ENCODE measurements around the gene TGM1. TPM values are rescaled to one million over a fixed set of nuclear protein-coding genes. Genes with fewer than 3 reads are reported as not detected.
A peak's percentile ranks its signal among the peaks of the same experiment; 100 is the strongest.

Gene TGM1
- total RNA-seq, 4 donors from 2014 or later, result 1.3 to 43.3 (median 6.3) TPM

DNA sequence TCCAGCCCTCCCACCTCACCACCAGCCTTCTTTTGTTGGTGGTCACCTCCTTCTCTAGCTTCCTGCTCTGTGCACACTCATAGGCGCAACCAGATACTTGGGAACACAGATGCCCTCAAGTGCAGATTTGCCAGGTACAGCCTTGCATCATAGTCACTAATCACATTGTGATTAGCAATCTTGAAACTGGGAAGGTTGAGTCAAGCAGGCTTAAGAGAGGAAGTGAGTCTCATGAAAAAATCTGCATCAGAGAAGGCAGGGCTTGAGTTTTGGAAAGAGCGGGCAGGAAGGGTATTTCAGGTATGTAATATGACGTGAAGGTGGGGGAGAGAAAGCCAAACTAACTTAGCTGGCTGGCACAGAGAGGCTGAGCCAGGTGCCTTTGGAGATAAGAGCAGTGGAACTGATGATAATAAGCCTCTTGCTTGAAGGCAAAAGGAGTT is 11.1 kb upstream of the TGM1 start:
- TF ChIP-seq, protein P1, sequence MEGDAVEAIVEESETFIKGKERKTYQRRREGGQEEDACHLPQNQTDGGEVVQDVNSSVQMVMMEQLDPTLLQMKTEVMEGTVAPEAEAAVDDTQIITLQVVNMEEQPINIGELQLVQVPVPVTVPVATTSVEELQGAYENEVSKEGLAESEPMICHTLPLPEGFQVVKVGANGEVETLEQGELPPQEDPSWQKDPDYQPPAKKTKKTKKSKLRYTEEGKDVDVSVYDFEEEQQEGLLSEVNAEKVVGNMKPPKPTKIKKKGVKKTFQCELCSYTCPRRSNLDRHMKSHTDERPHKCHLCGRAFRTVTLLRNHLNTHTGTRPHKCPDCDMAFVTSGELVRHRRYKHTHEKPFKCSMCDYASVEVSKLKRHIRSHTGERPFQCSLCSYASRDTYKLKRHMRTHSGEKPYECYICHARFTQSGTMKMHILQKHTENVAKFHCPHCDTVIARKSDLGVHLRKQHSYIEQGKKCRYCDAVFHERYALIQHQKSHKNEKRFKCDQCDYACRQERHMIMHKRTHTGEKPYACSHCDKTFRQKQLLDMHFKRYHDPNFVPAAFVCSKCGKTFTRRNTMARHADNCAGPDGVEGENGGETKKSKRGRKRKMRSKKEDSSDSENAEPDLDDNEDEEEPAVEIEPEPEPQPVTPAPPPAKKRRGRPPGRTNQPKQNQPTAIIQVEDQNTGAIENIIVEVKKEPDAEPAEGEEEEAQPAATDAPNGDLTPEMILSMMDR (IDR thresholded peaks at IDR 0.05), result no peak
- TF ChIP-seq EP300 (IDR thresholded peaks at IDR 0.05) (no peak), POLR2AphosphoS5 (IDR thresholded peaks at IDR 0.05) (no peak), POLR2A (IDR thresholded peaks at IDR 0.05) (no peak)
- peaks cover 0 to 19% (median 6%) of the 10 kb centered on the region in 3 donors for H3K4me1 ChIP-seq
- no peak for ATAC-seq
- H3K4me3 ChIP-seq, result no peak overlapping the region
- no peaks in the 10 kb centered on the region for H3K9me3 ChIP-seq
- no peak overlapping the region for H3K27ac ChIP-seq
- peaks cover 0 to 10% of the 10 kb centered on the region in 2 donors for H3K36me3 ChIP-seq
- H3K27me3 ChIP-seq, result no peaks in the 10 kb centered on the region
- 72 to 75% methylated on average over 2 of the region's 3 CpGs for WGBS, 2 donors (ENCODE audit: low coverage in 1 of 2)

DNA sequence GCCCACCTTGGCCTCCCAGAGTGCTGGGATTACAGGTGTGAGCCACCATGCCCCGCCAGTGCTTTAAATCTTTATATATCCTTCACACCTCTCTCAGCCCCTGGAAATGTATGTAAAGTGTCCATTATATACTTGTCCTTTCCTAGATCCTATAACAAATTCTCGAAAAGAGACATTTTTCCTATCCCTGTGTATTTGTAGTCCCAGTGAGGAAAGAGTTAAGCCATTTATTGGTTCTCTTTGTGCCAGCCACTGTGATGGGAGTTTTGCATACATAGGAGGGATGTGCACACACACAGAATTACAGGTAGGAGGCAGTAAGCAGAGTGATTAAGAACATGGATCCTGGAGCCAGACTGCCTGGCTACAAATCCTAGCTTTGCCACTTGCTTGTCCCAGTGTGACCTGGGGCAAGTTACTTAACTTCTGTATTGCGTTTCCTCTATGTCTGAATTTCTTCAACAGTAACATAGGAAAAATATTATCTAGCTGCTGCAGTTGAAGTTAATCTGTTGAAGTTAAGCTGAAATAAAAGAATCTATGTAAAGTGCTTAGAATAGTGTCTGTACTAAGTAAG is 10.5 kb upstream of the TGM1 start:
- H3K9me3 ChIP-seq, result no peaks in the 10 kb centered on the region
- peaks cover 0 to 19% (median 6%) of the 10 kb centered on the region in 3 donors for H3K4me1 ChIP-seq
- H3K36me3 ChIP-seq, result peaks cover 0 to 16% of the 10 kb centered on the region in 2 donors
- no peak for ATAC-seq
- WGBS, 2 donors (ENCODE audit: low coverage in 1 of 2), result 73 to 77% methylated on average over 2 to 3 of the region's 3 CpGs
- H3K27me3 ChIP-seq, result no peaks in the 10 kb centered on the region
- TF ChIP-seq POLR2AphosphoS5 (IDR thresholded peaks at IDR 0.05) (no peak), EP300 (IDR thresholded peaks at IDR 0.05) (no peak), POLR2A (IDR thresholded peaks at IDR 0.05) (no peak)
- TF ChIP-seq, protein P1 (IDR thresholded peaks at IDR 0.05), result no peak
- H3K27ac ChIP-seq, result no peak overlapping the region
- H3K4me3 ChIP-seq, result no peak overlapping the region

DNA sequence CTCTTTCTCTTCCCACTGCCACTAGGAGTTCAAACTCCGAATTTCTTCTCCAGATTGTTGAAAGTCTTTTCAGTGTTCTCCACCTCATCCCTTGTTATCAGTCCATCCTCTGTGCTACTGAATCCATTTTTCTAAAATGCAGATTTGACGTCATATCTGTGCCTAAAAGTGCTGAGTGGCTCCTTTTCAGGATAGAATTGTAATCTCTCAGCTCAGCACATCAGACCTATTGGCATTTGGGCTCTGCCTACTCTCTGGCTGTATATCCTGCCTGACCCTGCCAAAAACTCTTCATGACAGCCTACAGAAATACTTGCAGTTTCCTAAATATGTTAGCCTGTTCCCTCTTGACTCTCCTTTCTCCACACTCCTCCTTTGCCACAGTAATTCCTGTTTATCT is 9.5 kb upstream of the TGM1 start:
- Histone ChIP-seq H3K4me3 (no peak overlapping the region), H3K9me3 (no peaks in the 10 kb centered on the region), H3K27me3 (no peaks in the 10 kb centered on the region), H3K36me3 (peaks cover 0 to 27% of the 10 kb centered on the region in 2 donors), H3K4me1 (peaks cover 0 to 19% (median 6%) of the 10 kb centered on the region in 3 donors), H3K27ac (no peak overlapping the region)
- 80% methylated on average over 2 of the region's 2 CpGs for WGBS, 2 donors (ENCODE audit: low coverage in 1 of 2)
- TF ChIP-seq EP300 (IDR thresholded peaks at IDR 0.05), result no peak
- TF ChIP-seq POLR2AphosphoS5 (IDR thresholded peaks at IDR 0.05), result no peak
- TF ChIP-seq, protein P1 (IDR thresholded peaks at IDR 0.05), result no peak
- TF ChIP-seq POLR2A (IDR thresholded peaks at IDR 0.05), result no peak
- no peak for ATAC-seq

DNA sequence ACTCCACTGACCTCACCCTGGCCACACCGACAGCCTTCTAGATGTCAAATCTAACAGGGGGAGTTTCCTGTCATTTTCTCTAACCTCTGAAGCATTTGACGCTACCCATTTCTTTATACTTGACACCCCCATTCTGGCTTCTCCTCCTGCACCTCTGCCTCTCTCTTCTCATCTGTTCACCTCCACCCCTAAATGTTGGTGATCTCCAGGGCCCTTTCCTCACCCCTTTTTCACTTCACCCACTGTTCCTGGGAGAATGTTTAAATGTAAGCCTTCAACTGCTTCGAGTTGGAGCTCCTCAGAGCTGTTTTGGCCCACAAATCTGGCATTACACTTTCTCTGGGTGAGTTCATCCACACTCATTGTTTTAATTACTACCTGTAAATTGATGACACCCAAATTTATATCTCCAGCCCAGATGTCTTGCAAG is 8.9 kb upstream of the TGM1 start:
- Histone ChIP-seq H3K27me3 (no peaks in the 10 kb centered on the region), H3K4me1 (peaks cover 0 to 19% (median 6%) of the 10 kb centered on the region in 3 donors)

More for the DNA sequence above, 8.9 kb upstream of the TGM1 start:
- Histone ChIP-seq H3K4me3 (peak overlapping the region; percentile 74 to 89), H3K36me3 (peaks cover 0 to 33% of the 10 kb centered on the region in 2 donors), H3K9me3 (no peaks in the 10 kb centered on the region), H3K27ac (peak overlapping the region; percentile 89 to 98 (median 96))
- 20 to 80% methylated on average over 1 to 3 of the region's 3 CpGs for WGBS, 2 donors (ENCODE audit: low coverage in 1 of 2)
- no peak for ATAC-seq
- TF ChIP-seq, protein P1 (IDR thresholded peaks at IDR 0.05), result no peak
- TF ChIP-seq POLR2A (IDR thresholded peaks at IDR 0.05), result no peak

All from gastroesophageal sphincter (tissue), 4 donors.